Esophagus muscularis mucosa (tissue), 4 donors: ENCODE measurements around the gene DHX34. TPM values are rescaled to one million over a fixed set of nuclear protein-coding genes. Genes with fewer than 3 reads are reported as not detected.

Experiments used
- DNase-seq: peaks from one replicate; pipeline ENCODE4 v3.0.0-alpha.2; 2017; ENCODE audit errors: extremely low spot score
- H3K27ac ChIP-seq, 4 donors: fragments of 200-600 bp; sonication (generic); replicated peaks in 1 of 4; 1 replicate in 3 of 4; 2 replicates in 1 of 4; pipeline ENCODE4 v1.5.1; 2016 to 2019; ENCODE audit warnings: mild to moderate bottlenecking in 1 of 4
- H3K27me3 ChIP-seq, 4 donors: fragments of 200-600 bp; sonication (generic); one replicate each; pipeline versions ENCODE4 v1.5.1 to v1.6.0; 2016 to 2019
- H3K36me3 ChIP-seq, 4 donors: fragments of 200-600 bp; sonication (generic); one replicate each; pipeline ENCODE4 v1.5.1; 2016 to 2019
- H3K4me1 ChIP-seq, 4 donors: fragments of 200-600 bp; sonication (generic); one replicate each; pipeline ENCODE4 v1.5.1; 2016 to 2019
- H3K4me3 ChIP-seq, 4 donors: fragments of 200-600 bp; sonication (generic); 1 replicate in 2 of 4; 2 replicates in 2 of 4; pipeline ENCODE4 v1.5.1; 2016 to 2019; ENCODE audit warnings: mild to moderate bottlenecking in 4 of 4, moderate library complexity in 1 of 4
- H3K9me3 ChIP-seq, 4 donors: fragments of 200-600 bp; sonication (generic); 1 replicate in 3 of 4; 2 replicates in 1 of 4; pipeline ENCODE4 v1.5.1; 2016 to 2019
- EP300 ChIP-seq: sonication (generic); formaldehyde crosslinking; IDR thresholded peaks from one replicate; pipeline ENCODE4 v1.6.1; 2017; ENCODE audit warnings: antibody characterized with exemption
- POLR2A ChIP-seq: fragments of 450-650 bp; IDR thresholded peaks from one replicate; pipeline ENCODE4 v1.6.1; 2017; ENCODE audit warnings: antibody characterized with exemption, moderate library complexity, mild to moderate bottlenecking, low read depth
- POLR2AphosphoS5 ChIP-seq, 2 donors: sonication (generic); formaldehyde crosslinking; IDR thresholded peaks; one replicate each; pipeline ENCODE4 v1.6.1; 2017; ENCODE audit warnings: antibody characterized with exemption in 2 of 2
- WGBS: methylation state at CpG from one replicate; pipeline ENCODE4 v1.1.5; 2018; 5-methylcytosine and 5-hydroxymethylcytosine counted together
- intact Hi-C: fragments of 100-400 bp; cut with DNase I; formaldehyde crosslinking; loops from one replicate; pipeline ENCODE4 v1.15.1; 2023
- total RNA-seq, 4 donors: library from RNA; depleted of rRNA; stranded (reverse); fragments of >200 nt; gene quantifications; one replicate each; pipeline versions ENCODE4 v1.1.0 to v1.2.1, GENCODE V29; 2016
- TF ChIP-seq, protein P1 (sequence below), 3 experiments: fragments of 200-600 bp in 2 of 3; fragments of 450-650 bp in 1 of 3; sonication (generic) in 2 of 3; IDR thresholded peaks; one replicate each; pipeline ENCODE4 v1.5.1; 2017 to 2019; ENCODE audit warnings: antibody characterized with exemption in 3 of 3, mild to moderate bottlenecking in 2 of 3, moderate library complexity in 1 of 3

Gene DHX34
- total RNA-seq, 4 donors from 2014 or later: 9.1 to 15.6 (median 12.2) TPM

DNA sequence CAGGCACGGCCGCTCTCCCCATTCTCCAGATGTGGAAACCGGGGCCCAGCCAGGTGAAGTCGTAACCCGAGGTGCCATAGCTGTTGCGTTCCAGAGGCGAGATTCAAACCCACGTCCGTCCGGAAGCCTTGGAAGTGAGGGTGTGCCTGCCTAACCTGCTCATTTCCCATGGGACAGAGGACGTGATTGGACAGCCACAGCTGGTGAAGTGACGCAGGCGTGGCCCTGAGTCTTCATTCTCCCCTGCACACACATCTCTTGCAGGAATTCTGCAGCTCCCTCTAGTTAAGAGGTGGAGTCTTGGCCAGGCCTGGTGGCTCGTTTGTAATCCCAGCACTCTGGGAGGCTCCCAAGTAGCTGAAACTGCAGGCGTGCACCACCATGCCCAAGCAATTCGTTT, 53.4 kb downstream of the DHX34 start:
- H3K9me3 ChIP-seq: no peaks in the 10 kb centered on the region
- 83% methylated on average over 12 of the region's 16 CpGs for WGBS
- no peak overlapping the region for H3K4me3 ChIP-seq
- peaks cover 0 to 7% (median 0%) of the 10 kb centered on the region in 4 donors for H3K36me3 ChIP-seq
- DNase-seq: no peak
- H3K27me3 ChIP-seq: peaks cover 0 to 60% (median 6%) of the 10 kb centered on the region in 4 donors
- TF ChIP-seq POLR2A (no peak), EP300 (no peak), POLR2AphosphoS5 (IDR thresholded peaks at IDR 0.05) (no peak)
- TF ChIP-seq, protein P1, sequence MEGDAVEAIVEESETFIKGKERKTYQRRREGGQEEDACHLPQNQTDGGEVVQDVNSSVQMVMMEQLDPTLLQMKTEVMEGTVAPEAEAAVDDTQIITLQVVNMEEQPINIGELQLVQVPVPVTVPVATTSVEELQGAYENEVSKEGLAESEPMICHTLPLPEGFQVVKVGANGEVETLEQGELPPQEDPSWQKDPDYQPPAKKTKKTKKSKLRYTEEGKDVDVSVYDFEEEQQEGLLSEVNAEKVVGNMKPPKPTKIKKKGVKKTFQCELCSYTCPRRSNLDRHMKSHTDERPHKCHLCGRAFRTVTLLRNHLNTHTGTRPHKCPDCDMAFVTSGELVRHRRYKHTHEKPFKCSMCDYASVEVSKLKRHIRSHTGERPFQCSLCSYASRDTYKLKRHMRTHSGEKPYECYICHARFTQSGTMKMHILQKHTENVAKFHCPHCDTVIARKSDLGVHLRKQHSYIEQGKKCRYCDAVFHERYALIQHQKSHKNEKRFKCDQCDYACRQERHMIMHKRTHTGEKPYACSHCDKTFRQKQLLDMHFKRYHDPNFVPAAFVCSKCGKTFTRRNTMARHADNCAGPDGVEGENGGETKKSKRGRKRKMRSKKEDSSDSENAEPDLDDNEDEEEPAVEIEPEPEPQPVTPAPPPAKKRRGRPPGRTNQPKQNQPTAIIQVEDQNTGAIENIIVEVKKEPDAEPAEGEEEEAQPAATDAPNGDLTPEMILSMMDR (IDR thresholded peaks at IDR 0.05): no peak
- no peaks in the 10 kb centered on the region for H3K4me1 ChIP-seq
- H3K27ac ChIP-seq: no peak overlapping the region
- intact Hi-C loops: no loop called here

DNA sequence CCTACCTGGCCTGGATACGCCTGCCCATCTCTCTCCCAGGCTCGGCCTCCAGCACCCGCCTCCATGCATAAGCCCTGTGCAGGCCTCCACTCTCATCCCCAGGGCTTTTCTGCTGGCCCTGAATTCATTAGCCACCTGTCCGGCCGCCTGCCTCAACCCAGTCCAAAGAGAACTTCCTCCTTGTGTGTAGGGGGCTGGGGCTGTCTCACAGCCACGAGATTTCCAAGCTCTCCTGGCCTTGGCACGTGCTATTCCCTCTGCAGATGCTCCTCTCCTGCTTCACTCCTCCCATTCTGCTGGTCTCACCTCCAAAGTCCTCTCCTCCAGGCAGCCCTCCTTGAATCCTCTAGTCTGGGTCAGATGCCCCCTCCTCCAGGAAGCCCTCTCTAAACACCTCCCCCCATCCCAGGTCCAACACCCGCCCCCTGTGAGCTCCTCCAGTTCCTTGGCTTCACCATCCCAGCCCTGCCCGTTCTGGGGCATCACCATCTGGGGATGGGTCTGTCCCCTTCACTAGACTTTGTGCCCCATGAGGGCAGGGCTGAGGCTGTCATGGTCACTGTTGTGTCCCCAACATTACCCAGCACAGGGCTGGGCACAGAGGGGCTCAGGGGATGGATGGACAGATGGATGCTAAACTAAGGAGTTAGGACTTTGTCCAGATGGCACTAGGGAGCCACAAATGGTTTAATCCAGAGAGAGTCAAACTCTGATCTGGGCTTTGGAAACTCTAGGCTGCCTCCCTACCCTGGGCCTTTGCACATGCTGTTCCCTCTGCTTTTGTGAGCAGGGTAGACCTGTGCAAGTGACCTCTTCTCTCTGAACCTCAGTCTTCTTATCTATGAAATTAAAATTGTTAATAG, 55.5 kb downstream of the DHX34 start:
- WGBS: 80% methylated on average over 9 of the region's 9 CpGs
- DNase-seq: no peak
- H3K9me3 ChIP-seq: no peaks in the 10 kb centered on the region
- H3K27me3 ChIP-seq: peaks cover 0 to 60% (median 2%) of the 10 kb centered on the region in 4 donors
- no peak overlapping the region for H3K27ac ChIP-seq
- TF ChIP-seq POLR2A (no peak), EP300 (no peak), POLR2AphosphoS5 (IDR thresholded peaks at IDR 0.05) (no peak)
- TF ChIP-seq, protein P1 (IDR thresholded peaks at IDR 0.05): no peak
- intact Hi-C loops: no loop called here
- peaks cover 0 to 7% (median 0%) of the 10 kb centered on the region in 4 donors for H3K36me3 ChIP-seq
- H3K4me1 ChIP-seq: no peaks in the 10 kb centered on the region
- H3K4me3 ChIP-seq: no peak overlapping the region

DNA sequence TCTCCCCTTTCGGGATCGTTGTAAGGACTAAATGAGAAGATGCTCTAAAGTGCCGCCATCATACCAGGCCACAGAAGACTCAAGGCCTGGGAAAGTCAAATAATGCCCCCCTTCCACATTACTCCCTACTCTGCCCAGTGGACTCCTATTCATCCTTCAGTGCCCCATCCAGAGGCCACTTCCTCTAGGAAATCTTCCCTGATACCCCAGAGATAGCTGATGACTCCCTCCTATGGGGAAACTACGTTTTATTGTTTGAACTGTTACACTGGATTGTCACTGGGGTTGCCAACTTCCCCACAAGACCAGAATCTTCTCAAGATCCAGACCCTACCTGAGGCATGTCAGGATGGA, 56.1 kb downstream of the DHX34 start:
- Histone ChIP-seq H3K36me3 (peaks cover 0 to 7% (median 0%) of the 10 kb centered on the region in 4 donors), H3K9me3 (no peaks in the 10 kb centered on the region), H3K27me3 (peaks cover 0 to 54% (median 2%) of the 10 kb centered on the region in 4 donors), H3K4me3 (no peak overlapping the region), H3K27ac (no peak overlapping the region), H3K4me1 (no peaks in the 10 kb centered on the region)
- TF ChIP-seq EP300: no peak
- TF ChIP-seq, protein P1 (IDR thresholded peaks at IDR 0.05): no peak
- TF ChIP-seq POLR2AphosphoS5 (IDR thresholded peaks at IDR 0.05): no peak
- no peak for TF ChIP-seq POLR2A
- WGBS: 92% methylated on average over 4 of the region's 4 CpGs
- intact Hi-C loops: no loop called here
- no peak for DNase-seq

- WGBS: 95% methylated on average over 5 of the region's 5 CpGs
- no peak for TF ChIP-seq EP300
- TF ChIP-seq POLR2AphosphoS5 (IDR thresholded peaks at IDR 0.05): no peak
- TF ChIP-seq, protein P1 (IDR thresholded peaks at IDR 0.05): no peak
- TF ChIP-seq POLR2A: no peak
- Histone ChIP-seq H3K27me3 (peaks cover 0 to 51% (median 2%) of the 10 kb centered on the region in 4 donors), H3K36me3 (peaks cover 0 to 7% (median 0%) of the 10 kb centered on the region in 4 donors), H3K9me3 (no peaks in the 10 kb centered on the region), H3K4me3 (no peak overlapping the region), H3K4me1 (peaks cover 0 to 2% (median 1%) of the 10 kb centered on the region in 4 donors), H3K27ac (no peak overlapping the region)
- no peak for DNase-seq
- intact Hi-C loops: no loop called here
Observed at GRCh38 chr19:47405854-47406417, 56.8 kb downstream of the DHX34 start.
